ENCODE results near the gene POLR2L. TPM values are rescaled to one million over a fixed set of nuclear protein-coding genes. Genes with fewer than 3 reads are reported as not detected.

The POLR2L gene
- total RNA-seq, 1 donor from 2014 or later, result 267 TPM

- intact Hi-C loops (cut with DNase I), result no loop called here
- ATAC-seq (ENCODE audit: poor library complexity) (peak; percentile 61), DNase-seq (peak; percentile 89)
These were observed 21.4 kb downstream of the POLR2L start for GRCh38 chr11:820655-821511.

GRCh38 chr11:819943-820649, 22.2 kb downstream of the POLR2L start:
- intact Hi-C loops (cut with DNase I), result no loop called here
- peak; percentile 72 for ATAC-seq (ENCODE audit: poor library complexity)

GRCh38 chr11:819129-819931, 23.0 kb downstream of the POLR2L start:
- peak; percentile 87 for ATAC-seq (ENCODE audit: poor library complexity)
- intact Hi-C loops (cut with DNase I), result no loop called here
- peak; percentile 96 for DNase-seq

More at GRCh38 chr11:819943-820649, 22.2 kb downstream of the POLR2L start:
- DNase-seq, result peak; percentile 94

- ATAC-seq (ENCODE audit: poor library complexity) (no peak), DNase-seq (no peak)
- intact Hi-C loops (cut with DNase I), result no loop called here
These were observed 23.8 kb downstream of the POLR2L start, which contains the start of gene PNPLA2 for GRCh38 chr11:818396-819128. Gene PNPLA2 (plus strand): TSS chr11:818914. CDS start chr11:819719, 805 bp downstream.

GRCh38 chr11:816433-816779, 25.9 kb downstream of the POLR2L start:
- ATAC-seq (ENCODE audit: poor library complexity), result no peak

GRCh38 chr11:815675-816432, 26.5 kb downstream of the POLR2L start:
- ATAC-seq (ENCODE audit: poor library complexity), result no peak
- intact Hi-C loops (cut with DNase I), result no loop called here
- DNase-seq, result no peak

More at GRCh38 chr11:816433-816779, 25.9 kb downstream of the POLR2L start:
- intact Hi-C loops (cut with DNase I), result no loop called here
- no peak for DNase-seq

- intact Hi-C loops (cut with DNase I), result no loop called here
These were observed 28.8 kb downstream of the POLR2L start for GRCh38 chr11:813456-814096.

GRCh38 chr11:813072-813455, 29.3 kb downstream of the POLR2L start:
- no peak for ATAC-seq (ENCODE audit: poor library complexity)
- intact Hi-C loops (cut with DNase I), result no loop called here
- DNase-seq, result no peak

More at GRCh38 chr11:813456-814096, 28.8 kb downstream of the POLR2L start:
- ATAC-seq (ENCODE audit: poor library complexity) (no peak), DNase-seq (no peak)

GRCh38 chr11:812390-812789, 29.9 kb downstream of the POLR2L start:
- ATAC-seq (ENCODE audit: poor library complexity) (no peak), DNase-seq (no peak)
- intact Hi-C loops (cut with DNase I), result no loop called here

- intact Hi-C loops (cut with DNase I), result no loop called here
- DNase-seq, result no peak
- no peak for ATAC-seq (ENCODE audit: poor library complexity)
These were observed 30.7 kb downstream of the POLR2L start for GRCh38 chr11:811446-812245.

GRCh38 chr11:810040-810567, 32.2 kb downstream of the POLR2L start:
- intact Hi-C loops (cut with DNase I), result no loop called here
- ATAC-seq (ENCODE audit: poor library complexity) (no peak), DNase-seq (no peak)

GRCh38 chr11:809287-810039, 32.9 kb downstream of the POLR2L start, which contains the start of gene RPLP2:
Gene RPLP2 (plus strand): TSS chr11:809967. CDS start chr11:810235, 268 bp downstream.
- ATAC-seq (ENCODE audit: poor library complexity) (peak; percentile 94), DNase-seq (peak; percentile 99)
- intact Hi-C loops (cut with DNase I), result no loop called here

GRCh38 chr11:808427-809286, 33.7 kb downstream of the POLR2L start:
- intact Hi-C loops (cut with DNase I), result no loop called here
- ATAC-seq (ENCODE audit: poor library complexity), result no peak
- DNase-seq, result no peak

GRCh38 chr11:804599-804964, 37.7 kb downstream of the POLR2L start:
- ATAC-seq (ENCODE audit: poor library complexity), result no peak
- DNase-seq, result no peak
- intact Hi-C loops (cut with DNase I), result no loop called here
